Measurements from ENCODE around the gene RXRB. TPM values are rescaled to one million over a fixed set of nuclear protein-coding genes. Genes with fewer than 3 reads are reported as not detected.

The RXRB gene
- total RNA-seq, 4 donors from 2014 or later = 13.9 to 26.7 (median 16.7) TPM

DNA sequence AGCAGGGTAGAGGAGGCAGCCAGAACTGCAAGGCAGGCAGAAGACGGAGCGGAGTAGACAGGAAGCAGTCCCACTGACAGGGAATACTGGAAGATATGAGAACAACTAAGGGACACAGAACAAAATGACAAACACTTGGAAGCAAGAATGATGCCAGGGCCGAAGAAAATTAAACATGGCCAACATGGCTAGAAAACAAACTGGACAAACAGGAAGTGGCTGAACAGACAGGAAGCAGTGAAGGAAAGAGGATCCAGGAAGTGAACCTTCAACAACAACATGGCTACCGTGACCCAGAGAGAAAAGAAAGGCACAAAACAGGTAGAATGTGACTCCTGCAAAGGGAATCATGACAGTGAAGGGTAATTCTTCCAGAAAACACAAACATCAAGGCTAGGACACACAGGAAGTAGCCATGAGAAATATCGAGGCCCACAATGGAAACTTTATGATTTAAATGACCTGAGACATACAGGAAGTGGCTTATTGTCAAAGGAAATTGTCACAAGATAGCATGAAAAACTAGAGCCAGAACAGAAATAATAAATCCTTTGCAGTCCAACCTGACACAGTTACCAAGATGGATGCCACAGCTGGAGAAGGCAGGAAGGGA, 17.3 kb downstream of the RXRB start:
- intact Hi-C loops (cut with DNase I) = no loop called here
- no peak for TF ChIP-seq POLR2A (IDR thresholded peaks at IDR 0.05)
- TF ChIP-seq, protein P1, sequence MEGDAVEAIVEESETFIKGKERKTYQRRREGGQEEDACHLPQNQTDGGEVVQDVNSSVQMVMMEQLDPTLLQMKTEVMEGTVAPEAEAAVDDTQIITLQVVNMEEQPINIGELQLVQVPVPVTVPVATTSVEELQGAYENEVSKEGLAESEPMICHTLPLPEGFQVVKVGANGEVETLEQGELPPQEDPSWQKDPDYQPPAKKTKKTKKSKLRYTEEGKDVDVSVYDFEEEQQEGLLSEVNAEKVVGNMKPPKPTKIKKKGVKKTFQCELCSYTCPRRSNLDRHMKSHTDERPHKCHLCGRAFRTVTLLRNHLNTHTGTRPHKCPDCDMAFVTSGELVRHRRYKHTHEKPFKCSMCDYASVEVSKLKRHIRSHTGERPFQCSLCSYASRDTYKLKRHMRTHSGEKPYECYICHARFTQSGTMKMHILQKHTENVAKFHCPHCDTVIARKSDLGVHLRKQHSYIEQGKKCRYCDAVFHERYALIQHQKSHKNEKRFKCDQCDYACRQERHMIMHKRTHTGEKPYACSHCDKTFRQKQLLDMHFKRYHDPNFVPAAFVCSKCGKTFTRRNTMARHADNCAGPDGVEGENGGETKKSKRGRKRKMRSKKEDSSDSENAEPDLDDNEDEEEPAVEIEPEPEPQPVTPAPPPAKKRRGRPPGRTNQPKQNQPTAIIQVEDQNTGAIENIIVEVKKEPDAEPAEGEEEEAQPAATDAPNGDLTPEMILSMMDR (IDR thresholded peaks at IDR 0.05) = no peak

GRCh38 chr6:33181141-33181540, 19.3 kb downstream of the RXRB start:
- intact Hi-C loops (cut with DNase I) = no loop called here

More for the DNA sequence above, 17.3 kb downstream of the RXRB start:
- WGBS, 2 donors = 70 to 75% methylated on average over 5 of the region's 5 CpGs
- Histone ChIP-seq H3K36me3 (no peaks in the 10 kb centered on the region), H3K4me1 (no peaks in the 10 kb centered on the region), H3K4me3 (no peak overlapping the region), H3K27ac (no peak overlapping the region), H3K9me3 (no peaks in the 10 kb centered on the region), H3K27me3 (peaks cover 0 to 21% (median 0%) of the 10 kb centered on the region in 4 donors)
- DNase-seq = no peak

DNA sequence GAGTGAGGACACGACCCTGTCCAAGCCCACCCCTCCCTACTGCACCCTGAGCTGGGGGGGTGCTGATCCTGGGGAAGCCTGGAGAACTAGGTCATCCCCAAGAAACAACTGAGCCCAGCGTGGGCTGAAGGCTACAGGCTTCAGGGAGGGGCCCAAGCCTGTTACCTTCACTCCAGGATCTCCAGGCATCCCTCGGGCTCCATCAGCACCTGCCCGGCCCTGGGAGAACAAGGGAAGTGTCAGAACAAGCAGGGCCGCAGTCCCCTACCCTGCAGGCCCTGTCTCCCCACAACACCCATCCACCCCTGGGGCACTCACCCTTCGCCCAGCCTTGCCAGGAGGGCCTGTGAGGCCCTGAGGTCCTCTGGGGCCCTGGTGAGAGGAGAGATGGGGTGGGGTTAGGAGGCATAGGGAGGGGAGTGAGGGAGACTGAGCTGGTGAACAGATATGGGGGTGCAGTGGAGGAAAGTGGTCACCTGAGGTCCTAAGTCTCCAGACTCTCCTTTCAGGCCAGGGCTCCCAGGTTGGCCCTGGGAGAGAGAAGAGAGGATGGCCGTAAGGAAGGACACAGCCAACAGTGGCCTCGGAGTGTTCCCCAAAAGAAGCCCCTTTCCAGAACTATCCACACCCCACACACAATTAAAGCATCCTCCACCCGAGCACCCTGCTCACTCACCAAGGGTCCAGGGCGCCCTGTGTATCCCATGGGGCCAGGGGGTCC, 21.6 kb downstream of the RXRB start:
- Histone ChIP-seq H3K27me3 (no peaks in the 10 kb centered on the region), H3K4me1 (no peaks in the 10 kb centered on the region), H3K9me3 (no peaks in the 10 kb centered on the region), H3K4me3 (no peak overlapping the region), H3K27ac (no peak overlapping the region), H3K36me3 (no peaks in the 10 kb centered on the region)
- WGBS, 2 donors = 81 to 88% methylated on average over 3 of the region's 10 CpGs
- no peak for TF ChIP-seq POLR2A (IDR thresholded peaks at IDR 0.05)
- TF ChIP-seq, protein P1 (IDR thresholded peaks at IDR 0.05) = no peak
- intact Hi-C loops (cut with DNase I) = no loop called here
- no peak for DNase-seq

More at GRCh38 chr6:33181141-33181540, 19.3 kb downstream of the RXRB start:
- no peaks in the 10 kb centered on the region for H3K36me3 ChIP-seq
- no peak for DNase-seq
- peaks cover 0 to 12% (median 0%) of the 10 kb centered on the region in 4 donors for H3K27me3 ChIP-seq
- no peak overlapping the region for H3K27ac ChIP-seq
- WGBS, 2 donors = 83 to 92% methylated on average over 7 of the region's 7 CpGs
- H3K4me1 ChIP-seq = no peaks in the 10 kb centered on the region
- no peak overlapping the region for H3K4me3 ChIP-seq
- H3K9me3 ChIP-seq = no peaks in the 10 kb centered on the region
- TF ChIP-seq POLR2A (IDR thresholded peaks at IDR 0.05) = no peak
- TF ChIP-seq, protein P1 (IDR thresholded peaks at IDR 0.05) = no peak

DNA sequence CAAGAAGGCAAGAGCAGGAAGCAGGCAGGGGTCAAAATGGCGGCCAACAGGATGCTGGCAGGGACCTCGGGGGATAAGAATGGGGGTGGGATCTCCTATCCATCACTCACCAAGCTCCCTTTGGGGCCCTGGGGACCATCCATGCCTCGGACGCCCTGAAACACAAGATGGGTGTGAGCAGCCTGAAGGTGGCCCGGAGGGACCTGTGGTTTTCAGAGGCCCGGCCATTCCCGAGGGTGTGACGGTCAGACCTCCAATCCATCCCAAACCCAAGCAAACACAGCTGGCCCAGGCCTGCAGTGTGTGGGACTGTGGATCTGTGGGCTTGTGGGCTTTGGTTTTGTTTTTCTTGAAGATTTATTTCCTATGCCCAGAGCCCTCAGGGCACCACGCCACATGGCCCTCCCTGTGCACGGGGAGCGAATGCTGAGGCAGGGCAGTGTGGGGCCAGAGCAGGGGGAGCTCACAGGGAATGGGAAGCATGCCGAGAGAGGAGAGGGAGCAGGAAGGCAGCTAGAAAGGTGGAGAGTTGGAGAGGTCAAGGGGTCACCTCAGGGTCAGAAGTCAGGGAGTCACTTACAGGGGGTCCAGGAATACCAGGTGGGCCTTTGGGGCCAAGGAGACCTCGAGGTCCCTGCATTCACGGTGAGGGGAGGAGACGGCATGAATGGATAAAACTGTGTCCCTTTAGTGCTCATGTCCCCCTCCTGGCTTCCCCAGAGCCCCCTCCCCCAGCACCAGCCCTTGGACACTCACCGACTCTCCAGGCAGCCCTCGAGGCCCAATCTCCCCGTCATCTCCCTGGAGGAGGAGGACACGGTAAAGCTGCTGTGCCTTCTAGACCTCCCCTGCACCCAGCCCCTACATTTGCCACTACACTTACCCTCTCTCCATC, 22.7 kb downstream of the RXRB start:
- Histone ChIP-seq H3K9me3 (no peaks in the 10 kb centered on the region), H3K27me3 (peaks cover 0 to 7% (median 0%) of the 10 kb centered on the region in 4 donors), H3K4me3 (no peak overlapping the region), H3K27ac (no peak overlapping the region), H3K4me1 (no peaks in the 10 kb centered on the region), H3K36me3 (no peaks in the 10 kb centered on the region)
- no peak for DNase-seq
- intact Hi-C loops (cut with DNase I) = no loop called here
- 82 to 85% methylated on average over 7 to 15 of the region's 19 CpGs for WGBS, 2 donors
- TF ChIP-seq, protein P1 (IDR thresholded peaks at IDR 0.05) = no peak
- TF ChIP-seq POLR2A (IDR thresholded peaks at IDR 0.05) = no peak
